K562 (cell line): Measurements from ENCODE around the gene ACTC1. TPM values are rescaled to one million over a fixed set of nuclear protein-coding genes. Genes with fewer than 3 reads are reported as not detected.

ENCODE experiments used
- ATAC-seq: fragments of 200-7000 bp; cut with Tn5 transposase; 3 replicates; pipeline ENCODE4 v1.9.1; 2020; ENCODE audit warnings: moderate library complexity
- BruUV-seq: library from RNA; stranded (reverse); fragments of 400-500 nt; replicated peaks from 2 replicates; lab custom pipeline; 2021; lab: Mats Ljungman, UMichigan
- CTCF ChIA-PET: fragments of 300-600 bp; formaldehyde crosslinking; extraction: SDS; loops from one replicate; lab custom pipeline; 2021; ENCODE audit warnings: low intra/inter-chr PET ratio; lab: Yijun Ruan, JAX
- POLR2A ChIA-PET: fragments of 300-600, 350-650 bp; sonication (Branson Sonifier 250); formaldehyde crosslinking; extraction: SDS; loops from one replicate; lab custom pipeline; 2021; ENCODE audit warnings: antibody characterized with exemption, inconsistent platforms; lab: Yijun Ruan, JAX
- DNase-seq, 4 experiments: peaks; one replicate each; pipeline versions ENCODE4 v3.0.0 to v3.0.0-alpha.2; 2011 to 2018; ENCODE audit warnings: low spot score in 3 of 4, mixed read lengths in 3 of 4; ENCODE audit errors: extremely low read depth in 1 of 4
- FAIRE-seq: peaks from 2 replicates; lab custom pipeline; 2011; peaks lifted over from hg19 to GRCh38; lab: Jason Lieb, UNC
- H2AFZ ChIP-seq: 2 replicates; pipeline ENCODE4 v1.6.0; 2011; ENCODE audit warnings: low read depth, low read length, control low read depth, inconsistent platforms
- H3K27ac ChIP-seq: fragments of 200-600 bp; 3 replicates; pipeline ENCODE4 v1.8.0; 2011; ENCODE audit warnings: low read depth, mild to moderate bottlenecking, control low read depth, inconsistent platforms, low read length, moderate library complexity, mixed read lengths; ENCODE audit errors: extremely low read depth
- H3K27me3 ChIP-seq, 2 experiments: fragments of 300-600 bp in 1 of 2; 2 replicates in 1 of 2; 3 replicates in 1 of 2; pipeline versions ENCODE4 v1.6.0 to v1.8.0; 2011; ENCODE audit warnings: inconsistent platforms in 2 of 2, low read length in 2 of 2, mild to moderate bottlenecking in 1 of 2, mixed read lengths in 1 of 2, moderate library complexity in 1 of 2; ENCODE audit not compliant: control insufficient read depth in 2 of 2, insufficient read depth in 2 of 2
- H3K36me3 ChIP-seq: fragments of 300-600 bp; 3 replicates; pipeline ENCODE4 v1.8.0; 2011; ENCODE audit warnings: mild to moderate bottlenecking, low read length, inconsistent platforms; ENCODE audit not compliant: control insufficient read depth, insufficient read depth
- H3K4me1 ChIP-seq, 2 experiments: fragments of 200-600 bp in 1 of 2; replicated peaks in 1 of 2; 2 replicates in 1 of 2; 3 replicates in 1 of 2; pipeline versions ENCODE4 v1.5.1 to v1.8.0; 2011; ENCODE audit warnings: inconsistent platforms in 2 of 2, low read length in 2 of 2, mild to moderate bottlenecking in 1 of 2, mixed read lengths in 1 of 2, moderate library complexity in 1 of 2; ENCODE audit not compliant: control insufficient read depth in 2 of 2, insufficient read depth in 2 of 2
- H3K4me2 ChIP-seq: 2 replicates; pipeline ENCODE4 v1.6.1; 2011; ENCODE audit warnings: low read length, control low read depth, inconsistent platforms, mixed read lengths; ENCODE audit not compliant: insufficient read depth
- H3K4me3 ChIP-seq: fragments of 200-600 bp; sonication (generic), shearing (Covaris generic); 2 replicates; pipeline ENCODE4 v1.5.1; 2016; ENCODE audit warnings: control low read depth, inconsistent platforms
- H3K79me2 ChIP-seq: fragments of 200-600 bp; 3 replicates; pipeline ENCODE4 v1.8.0; 2011; ENCODE audit warnings: low read length, inconsistent platforms; ENCODE audit not compliant: control insufficient read depth, insufficient read depth
- H3K9ac ChIP-seq, 2 experiments: 2 replicates each; pipeline versions ENCODE4 v1.6.0 to v1.6.1; 2011; ENCODE audit warnings: low read depth in 2 of 2, low read length in 2 of 2, control low read depth in 1 of 2, inconsistent platforms in 1 of 2, mild to moderate bottlenecking in 1 of 2, mixed read lengths in 1 of 2; ENCODE audit not compliant: insufficient read depth in 1 of 2
- H3K9me1 ChIP-seq: one replicate; pipeline ENCODE4 v1.6.0; 2011; ENCODE audit warnings: inconsistent platforms, mild to moderate bottlenecking, low read length, moderate library complexity; ENCODE audit not compliant: control insufficient read depth, insufficient read depth
- H3K9me3 ChIP-seq: replicated peaks from 2 replicates; pipeline ENCODE4 v1.5.1; 2011; ENCODE audit warnings: low read depth, low read length, inconsistent platforms; ENCODE audit not compliant: control insufficient read depth, insufficient read depth
- H4K20me1 ChIP-seq: replicated peaks from 2 replicates; pipeline ENCODE4 v1.6.1; 2011; ENCODE audit warnings: low read length, inconsistent platforms, mixed read lengths; ENCODE audit not compliant: control insufficient read depth, insufficient read depth
- FOXM1 ChIP-seq, 2 experiments: fragments of 450-650 bp in 1 of 2; sonication (generic) in 1 of 2; formaldehyde crosslinking in 1 of 2; IDR thresholded peaks; 2 replicates each; pipeline versions ENCODE4 v1.6.1 to v1.9.0; 2017 to 2022; ENCODE audit warnings: low read depth in 2 of 2, mild to moderate bottlenecking in 2 of 2, missing genetic modification reagents in 1 of 2, moderate library complexity in 1 of 2
- IRF2 ChIP-seq: sonication (generic); formaldehyde crosslinking; IDR thresholded peaks from 2 replicates; pipeline ENCODE4 v1.8.1; 2022; ENCODE audit warnings: mild to moderate bottlenecking, missing genetic modification reagents
- MITF ChIP-seq: IDR thresholded peaks from 2 replicates; pipeline ENCODE4 v1.6.1; 2014; ENCODE audit warnings: antibody characterized with exemption
- ZNF444 ChIP-seq: fragments of 250-450 bp; sonication (Bioruptor Pico); IDR thresholded peaks from 2 replicates; pipeline ENCODE4 v1.4.0; 2020; ENCODE audit warnings: mild to moderate bottlenecking, moderate library complexity
- WGBS: fragments of 100-300 bp; shearing (Covaris generic); methylation state at CpG from one replicate; pipeline ENCODE4 v1.1.6; 2016; ENCODE audit warnings: low coverage, mixed read lengths; ENCODE audit not compliant: insufficient coverage; ENCODE audit errors: missing lambda C conversion rate; 5-methylcytosine and 5-hydroxymethylcytosine counted together
- in situ Hi-C: fragments of 300-500 bp; cut with MboI; formaldehyde crosslinking; loops from 4 replicates; pipeline ENCODE4 v1.15.0; 2018; ENCODE audit warnings: inconsistent platforms, mixed read lengths
- intact Hi-C: fragments of 100-400 bp; cut with micrococcal nuclease; formaldehyde crosslinking; loops from 2 replicates; pipeline ENCODE4 v1.14.2; 2022
- polyA plus RNA-seq, 8 experiments: library from polyadenylated mRNA; depleted of rRNA in 4 of 8; stranded (reverse) in 5 of 8; unstranded in 3 of 8; fragments of >200 nt; fragmentation: Nextera tagmentation in 2 of 8; fragmentation: Illumina TruSeq in 1 of 8; extraction: Ambion mirVana in 2 of 8; extraction: Trizol in 1 of 8; gene quantifications; 2 replicates each; pipeline versions ENCODE4 v1.2.1 to v1.2.3, GENCODE V29; 2011 to 2014; ENCODE audit warnings: inconsistent platforms in 1 of 8, missing spikeins in 1 of 8
- total RNA-seq, 7 experiments: library from RNA; depleted of rRNA in 6 of 7; stranded (reverse); fragments of >200 nt in 6 of 7; fragmentation: Illumina TruSeq in 2 of 7; extraction: Trizol in 2 of 7; gene quantifications; 2 replicates each; pipeline versions ENCODE4 v1.2.1 to v1.2.3, GENCODE V29; 2011 to 2021; ENCODE audit warnings: low replicate concordance in 1 of 7
- TF ChIP-seq, protein P1 (sequence below): fragments of 250-450 bp; sonication (Bioruptor Pico); IDR thresholded peaks from 2 replicates; pipeline ENCODE4 v1.4.0; 2020
- TF ChIP-seq, protein P2 (sequence below): fragments of 250-450 bp; sonication (Bioruptor Pico); IDR thresholded peaks from 2 replicates; pipeline ENCODE4 v1.9.0; 2021; ENCODE audit warnings: mild to moderate bottlenecking, inconsistent platforms

Gene ACTC1
- total and polyA plus RNA-seq, 9 of the 15 experiments (the other 6 are each of a cell fraction or from before 2014, with no cell fraction given), result 0.08 to 0.84 (median 0.17) TPM; not detected in 3

DNA sequence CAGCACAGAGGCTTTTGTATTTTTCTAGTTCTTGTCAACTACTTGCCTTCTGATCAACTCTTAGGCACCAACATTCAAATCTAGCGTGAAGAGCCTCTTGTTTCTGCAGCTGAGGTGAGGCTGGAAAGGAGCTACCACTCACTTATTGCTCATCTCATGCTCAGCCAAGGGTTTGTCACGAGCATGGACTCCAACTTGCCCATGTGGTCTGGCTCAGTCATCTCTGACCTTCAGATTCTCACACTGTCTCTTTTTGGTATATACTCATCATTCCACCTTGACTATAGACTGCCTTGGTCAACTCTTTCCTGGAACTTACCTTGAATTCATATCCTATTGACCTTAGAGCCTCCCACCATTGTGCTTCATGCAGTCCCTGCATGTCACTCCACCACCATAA lies 35.4 kb downstream of the ACTC1 start:
- CTCF ChIA-PET, result no interaction called here
- intact Hi-C loops, result no loop called here

GRCh38 chr15:34759347-34759746 lies 36.0 kb downstream of the ACTC1 start:
- Histone ChIP-seq H4K20me1 (no peaks in the 10 kb centered on the region), H3K4me2 (no peak overlapping the region), H3K79me2 (no peaks in the 10 kb centered on the region), H3K27me3 (peaks cover 24 to 28% of the 10 kb centered on the region in 2 experiments), H3K4me3 (no peak overlapping the region), H3K9me1 (no peaks in the 10 kb centered on the region), H3K4me1 (peaks cover 0 to 9% of the 10 kb centered on the region in 2 experiments; a peak in 2 of 5 replicates), H3K36me3 (no peaks in the 10 kb centered on the region), H2AFZ (no peak overlapping the region), H3K9me3 (no peaks in the 10 kb centered on the region), H3K27ac (no peak overlapping the region), H3K9ac (no peak overlapping the region)
- TF ChIP-seq, protein P1, sequence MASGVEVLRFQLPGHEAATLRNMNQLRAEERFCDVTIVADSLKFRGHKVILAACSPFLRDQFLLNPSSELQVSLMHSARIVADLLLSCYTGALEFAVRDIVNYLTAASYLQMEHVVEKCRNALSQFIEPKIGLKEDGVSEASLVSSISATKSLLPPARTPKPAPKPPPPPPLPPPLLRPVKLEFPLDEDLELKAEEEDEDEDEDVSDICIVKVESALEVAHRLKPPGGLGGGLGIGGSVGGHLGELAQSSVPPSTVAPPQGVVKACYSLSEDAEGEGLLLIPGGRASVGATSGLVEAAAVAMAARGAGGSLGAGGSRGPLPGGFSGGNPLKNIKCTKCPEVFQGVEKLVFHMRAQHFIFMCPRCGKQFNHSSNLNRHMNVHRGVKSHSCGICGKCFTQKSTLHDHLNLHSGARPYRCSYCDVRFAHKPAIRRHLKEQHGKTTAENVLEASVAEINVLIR, result no peak
- no peak for TF ChIP-seq ZNF444 (CRISPR knock-in tag)
- TF ChIP-seq, protein P2, sequence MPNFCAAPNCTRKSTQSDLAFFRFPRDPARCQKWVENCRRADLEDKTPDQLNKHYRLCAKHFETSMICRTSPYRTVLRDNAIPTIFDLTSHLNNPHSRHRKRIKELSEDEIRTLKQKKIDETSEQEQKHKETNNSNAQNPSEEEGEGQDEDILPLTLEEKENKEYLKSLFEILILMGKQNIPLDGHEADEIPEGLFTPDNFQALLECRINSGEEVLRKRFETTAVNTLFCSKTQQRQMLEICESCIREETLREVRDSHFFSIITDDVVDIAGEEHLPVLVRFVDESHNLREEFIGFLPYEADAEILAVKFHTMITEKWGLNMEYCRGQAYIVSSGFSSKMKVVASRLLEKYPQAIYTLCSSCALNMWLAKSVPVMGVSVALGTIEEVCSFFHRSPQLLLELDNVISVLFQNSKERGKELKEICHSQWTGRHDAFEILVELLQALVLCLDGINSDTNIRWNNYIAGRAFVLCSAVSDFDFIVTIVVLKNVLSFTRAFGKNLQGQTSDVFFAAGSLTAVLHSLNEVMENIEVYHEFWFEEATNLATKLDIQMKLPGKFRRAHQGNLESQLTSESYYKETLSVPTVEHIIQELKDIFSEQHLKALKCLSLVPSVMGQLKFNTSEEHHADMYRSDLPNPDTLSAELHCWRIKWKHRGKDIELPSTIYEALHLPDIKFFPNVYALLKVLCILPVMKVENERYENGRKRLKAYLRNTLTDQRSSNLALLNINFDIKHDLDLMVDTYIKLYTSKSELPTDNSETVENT (CRISPR knock-in tag), result no peak
- no peak for TF ChIP-seq FOXM1 (IDR thresholded peaks at IDR 0.05; ENCODE audit: low read depth)
- no peak for TF ChIP-seq FOXM1 (CRISPR knock-in tag; IDR thresholded peaks at IDR 0.05; ENCODE audit: low read depth)
- WGBS, result 0% methylated on average over 3 of the region's 3 CpGs
- ATAC-seq (no peak), DNase-seq (no peak), FAIRE-seq (no peak)
- ChIA-PET CTCF (no interaction called here), POLR2A (interaction anchor here (0.8 to 1.5 kb wide), 2 partner anchors 8 to 33 kb away, joined by 3 read pairs; no protein-coding TSS in a partner anchor)
- in situ Hi-C loops, result no loop called here
- no TSS peak for BruUV-seq
- intact Hi-C loops, result no loop called here

More for the DNA sequence above, 35.4 kb downstream of the ACTC1 start:
- ATAC-seq (no peak), DNase-seq (no peak), FAIRE-seq (no peak)
- no peak overlapping the region for H3K4me2 ChIP-seq
- POLR2A ChIA-PET, result interaction anchor here (0.8 kb wide), 1 partner anchor 9 kb away, joined by 3 read pairs; no protein-coding TSS in a partner anchor
- H2AFZ ChIP-seq, result no peak overlapping the region
- no peaks in the 10 kb centered on the region for H4K20me1 ChIP-seq
- TF ChIP-seq IRF2 (CRISPR knock-in tag) (no peak), MITF (no peak)
- H3K36me3 ChIP-seq, result no peaks in the 10 kb centered on the region
- in situ Hi-C loops, result no loop called here
- peaks cover 18 to 25% of the 10 kb centered on the region in 2 experiments for H3K27me3 ChIP-seq
- peaks cover 0 to 2% of the 10 kb centered on the region in 2 experiments; a peak in 1 of 5 replicates for H3K4me1 ChIP-seq
- no TSS peak for BruUV-seq
- no peaks in the 10 kb centered on the region for H3K9me1 ChIP-seq
- no peaks in the 10 kb centered on the region for H3K9me3 ChIP-seq
- H3K9ac ChIP-seq, result no peak overlapping the region
- H3K79me2 ChIP-seq, result no peaks in the 10 kb centered on the region
- H3K27ac ChIP-seq, result no peak overlapping the region
- 8% methylated on average over 2 of the region's 2 CpGs for WGBS
- no peak overlapping the region for H3K4me3 ChIP-seq
